HUES48 (cell line): ENCODE results near the gene ZNF432.
"Not testable (repeated sequence)": the region's sequence is repeated elsewhere in the genome, so short reads cannot be mapped to it uniquely, and the experiment has no call there.

Experiments
- H3K27ac ChIP-seq: one replicate; pipeline ENCODE4 v1.7.0; 2013; ENCODE audit warnings: low read depth, low read length, inconsistent platforms
- H3K27me3 ChIP-seq: 2 replicates; pipeline ENCODE4 v1.6.1; 2013; ENCODE audit warnings: mild to moderate bottlenecking, low read length; ENCODE audit not compliant: control insufficient read depth, insufficient read depth
- H3K36me3 ChIP-seq: 2 replicates; pipeline ENCODE4 v1.6.1; 2013; ENCODE audit warnings: low read length; ENCODE audit not compliant: control insufficient read depth, insufficient read depth
- H3K4me1 ChIP-seq: 2 replicates; pipeline ENCODE4 v1.6.1; 2013; ENCODE audit warnings: mild to moderate bottlenecking, low read length; ENCODE audit not compliant: control insufficient read depth, insufficient read depth
- H3K4me3 ChIP-seq: 2 replicates; pipeline ENCODE4 v1.5.1; 2013; ENCODE audit warnings: mild to moderate bottlenecking, low read depth, low read length
- H3K9ac ChIP-seq: 2 replicates; pipeline ENCODE4 v1.6.1; 2013; ENCODE audit warnings: mild to moderate bottlenecking, low read depth, low read length, moderate library complexity
- H3K9me3 ChIP-seq: 2 replicates; pipeline ENCODE4 v1.6.1; 2013; ENCODE audit warnings: low read length; ENCODE audit not compliant: control insufficient read depth, insufficient read depth

The ZNF432 gene

GRCh38 chr19:52051736-52052135, 3.1 kb upstream of the ZNF432 start:
- not testable (repeated sequence) for H3K27me3 ChIP-seq, H3K4me3 ChIP-seq, H3K9me3 ChIP-seq, H3K36me3 ChIP-seq, H3K4me1 ChIP-seq, H3K9ac ChIP-seq, H3K27ac ChIP-seq

DNA sequence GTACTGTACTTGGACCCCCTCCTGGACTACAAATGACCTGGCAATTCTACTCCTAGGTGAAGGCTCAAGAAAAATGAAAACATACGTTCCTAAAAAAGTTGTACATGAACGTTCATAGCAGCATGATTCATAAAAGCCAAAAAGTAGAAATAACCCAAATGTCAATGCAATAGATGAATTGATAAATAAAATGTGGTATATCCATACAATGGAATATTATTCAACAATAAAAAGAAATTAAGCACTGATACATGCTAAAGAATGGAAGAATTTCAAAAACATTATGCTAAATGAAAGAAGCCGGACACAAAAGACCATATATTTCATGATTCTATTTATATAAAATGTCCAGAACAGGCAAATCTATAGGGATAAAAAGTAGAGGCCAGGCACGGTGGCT, 9.5 kb downstream of the ZNF432 start:
- Histone ChIP-seq H3K36me3 (peaks cover 71% of the 10 kb centered on the region), H3K9me3 (peaks cover 38% of the 10 kb centered on the region), H3K27me3 (no peaks in the 10 kb centered on the region), H3K9ac (no peak overlapping the region), H3K27ac (no peak overlapping the region), H3K4me3 (no peak overlapping the region), H3K4me1 (no peaks in the 10 kb centered on the region)

DNA sequence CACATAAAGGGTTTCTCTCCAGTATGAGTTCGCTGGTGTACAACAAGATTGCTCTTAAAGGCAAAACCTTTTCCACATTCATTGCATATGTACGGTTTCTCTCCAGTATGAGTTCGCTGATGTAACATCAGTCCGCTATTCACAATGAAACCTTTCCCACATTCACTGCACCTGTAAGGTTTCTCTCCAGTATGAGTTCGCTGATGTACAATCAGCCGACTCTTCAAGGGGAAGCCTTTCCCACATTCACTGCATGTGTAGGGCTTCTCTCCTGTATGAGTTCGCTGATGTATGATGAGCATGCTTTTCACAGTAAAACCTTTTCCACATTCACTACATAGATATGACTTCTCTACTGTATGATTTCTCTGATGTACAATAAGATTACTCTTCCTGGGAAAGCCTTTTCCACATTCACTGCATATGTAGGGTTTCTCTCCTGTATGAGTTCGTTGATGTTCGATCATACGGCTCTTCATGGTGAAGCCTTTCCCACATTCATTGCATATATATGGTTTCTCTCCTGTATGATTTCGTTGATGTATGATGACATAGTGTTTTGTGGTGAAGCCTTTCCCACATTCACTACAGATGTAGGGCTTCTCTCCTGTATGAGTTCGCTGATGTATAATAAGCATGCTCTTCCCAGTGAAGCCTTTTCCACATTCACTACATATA, 14.4 kb downstream of the ZNF432 start:
- H3K4me3 ChIP-seq = 0 out of 2 replicates have a peak overlapping the region, but pooled peaks have one; percentile 7
- H3K27me3 ChIP-seq = no peaks in the 10 kb centered on the region
- no peak overlapping the region for H3K27ac ChIP-seq
- peaks cover 70% of the 10 kb centered on the region for H3K9me3 ChIP-seq
- peaks cover 64% of the 10 kb centered on the region for H3K36me3 ChIP-seq
- no peak overlapping the region for H3K9ac ChIP-seq
- H3K4me1 ChIP-seq = no peaks in the 10 kb centered on the region; the same call in 1 of the 2 replicates

GRCh38 chr19:52028780-52029123, 19.9 kb downstream of the ZNF432 start:
- peaks cover 34% of the 10 kb centered on the region for H3K9me3 ChIP-seq
- H3K4me1 ChIP-seq = peaks cover 5% of the 10 kb centered on the region
- peaks cover 38% of the 10 kb centered on the region for H3K36me3 ChIP-seq
- no peaks in the 10 kb centered on the region for H3K27me3 ChIP-seq
- peak overlapping the region; percentile 94 for H3K9ac ChIP-seq
- peak overlapping the region; percentile 90 for H3K4me3 ChIP-seq
- H3K27ac ChIP-seq = peak overlapping the region; percentile 98

GRCh38 chr19:52028027-52028779, 20.4 kb downstream of the ZNF432 start, which contains the start of gene ZNF614:
Gene ZNF614 (minus strand): TSS chr19:52028379. CDS start chr19:52025745, 2,634 bp downstream.
- Histone ChIP-seq H3K27me3 (no peaks in the 10 kb centered on the region), H3K4me3 (peak within 1 kb of the TSS; percentile 90), H3K9ac (peak within 1 kb of the TSS; percentile 94), H3K9me3 (peaks cover 28% of the 10 kb centered on the region), H3K36me3 (peaks cover 38% of the 10 kb centered on the region), H3K27ac (peak within 1 kb of the TSS; percentile 98), H3K4me1 (peaks cover 5% of the 10 kb centered on the region)

- peaks cover 50% of the 10 kb centered on the region for H3K36me3 ChIP-seq
- peaks cover 18% of the 10 kb centered on the region for H3K9me3 ChIP-seq
- peak overlapping the region; percentile 55 for H3K27ac ChIP-seq
- H3K9ac ChIP-seq, H3K4me3 ChIP-seq, H3K4me1 ChIP-seq, H3K27me3 ChIP-seq: not testable (repeated sequence)
Measured at GRCh38 chr19:52026255-52026990, 22.2 kb downstream of the ZNF432 start.

DNA sequence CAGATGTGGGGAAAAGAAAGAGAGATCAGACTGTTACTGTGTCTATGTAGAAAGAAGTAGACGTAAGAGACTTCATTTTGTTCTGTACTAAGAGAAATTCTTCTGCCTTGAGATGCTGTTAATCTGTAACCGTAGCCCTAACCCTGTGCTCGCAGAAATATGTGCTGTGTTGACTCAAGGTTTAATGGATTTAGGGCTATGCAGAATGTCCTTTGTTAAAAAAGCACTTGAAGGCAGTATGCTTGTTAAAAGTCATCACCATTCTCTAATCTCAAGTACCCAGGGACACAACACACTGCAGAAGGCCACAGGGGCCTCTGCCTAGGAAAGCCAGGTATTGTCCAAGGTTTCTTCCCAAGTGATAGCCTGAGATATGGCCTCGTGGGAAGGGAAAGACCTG, 24.2 kb downstream of the ZNF432 start:
- H3K4me1 ChIP-seq, H3K27ac ChIP-seq, H3K9ac ChIP-seq, H3K4me3 ChIP-seq, H3K27me3 ChIP-seq: not testable (repeated sequence)
- Histone ChIP-seq H3K9me3 (peaks cover 14% of the 10 kb centered on the region; the same call in 1 of the 2 replicates), H3K36me3 (peaks cover 64% of the 10 kb centered on the region)

- peaks cover 17% of the 10 kb centered on the region for H3K9me3 ChIP-seq
- H3K36me3 ChIP-seq = peaks cover 86% of the 10 kb centered on the region
- no peak overlapping the region for H3K27ac ChIP-seq
- no peak overlapping the region for H3K4me3 ChIP-seq
- peaks cover 3% of the 10 kb centered on the region; the same call in 1 of the 2 replicates for H3K4me1 ChIP-seq
- no peaks in the 10 kb centered on the region for H3K27me3 ChIP-seq
- no peak overlapping the region for H3K9ac ChIP-seq
Measured at GRCh38 chr19:52022193-52022592, 26.4 kb downstream of the ZNF432 start.

GRCh38 chr19:52020506-52020905, 28.1 kb downstream of the ZNF432 start:
- no peak overlapping the region for H3K27ac ChIP-seq
- H3K36me3 ChIP-seq = peaks cover 97% of the 10 kb centered on the region
- no peaks in the 10 kb centered on the region for H3K4me1 ChIP-seq
- H3K9me3 ChIP-seq = peaks cover 15% of the 10 kb centered on the region
- H3K27me3 ChIP-seq = no peaks in the 10 kb centered on the region
- H3K4me3 ChIP-seq = no peak overlapping the region
- no peak overlapping the region for H3K9ac ChIP-seq

DNA sequence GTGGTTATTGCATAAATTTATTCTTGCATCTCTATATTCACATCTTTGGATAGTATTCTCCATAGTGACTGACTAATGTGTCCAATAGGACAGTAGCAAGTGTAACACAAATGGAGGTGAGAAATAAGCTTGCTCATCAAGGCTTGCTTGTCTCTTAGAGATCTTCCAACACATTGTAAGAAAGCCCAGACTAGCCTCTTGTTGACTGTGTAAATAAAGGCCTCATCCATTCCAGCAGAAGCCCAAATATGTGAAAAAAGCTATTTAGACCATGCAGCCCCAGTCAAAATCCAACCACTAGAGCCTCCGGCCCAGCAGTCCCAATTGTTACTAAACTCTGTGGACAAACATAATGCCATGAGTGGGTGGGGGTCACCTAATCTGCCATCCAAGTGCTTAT, 38.0 kb downstream of the ZNF432 start:
- Histone ChIP-seq H3K36me3 (peaks cover 17% of the 10 kb centered on the region), H3K4me1 (no peaks in the 10 kb centered on the region), H3K27me3 (no peaks in the 10 kb centered on the region), H3K27ac (no peak overlapping the region), H3K4me3 (no peak overlapping the region), H3K9ac (no peak overlapping the region), H3K9me3 (peaks cover 5% of the 10 kb centered on the region; the same call in 1 of the 2 replicates)
